Neural progenitor cell (in vitro differentiated cells): Measurements from ENCODE around the gene C1QL2. TPM values are rescaled to one million over a fixed set of nuclear protein-coding genes. Genes with fewer than 3 reads are reported as not detected.

Source experiments
- DNase-seq: peaks from one replicate; pipeline ENCODE4 v3.0.0-alpha.2; 2016; ENCODE audit warnings: low spot score
- H2AFZ ChIP-seq: fragments of 200-600 bp; sonication (generic); replicated peaks from 2 replicates; pipeline ENCODE4 v1.6.1; 2016; ENCODE audit warnings: antibody characterized with exemption
- H3F3A ChIP-seq: fragments of 200-600 bp; sonication (generic); 2 replicates; pipeline ENCODE4 v1.6.1; 2016; ENCODE audit warnings: antibody characterized with exemption, low read depth
- H3K27ac ChIP-seq: fragments of 200-600 bp; sonication (generic); 2 replicates; pipeline ENCODE4 v1.5.1; 2016; ENCODE audit warnings: mild to moderate bottlenecking
- H3K27me3 ChIP-seq: fragments of 200-600 bp; sonication (generic); 2 replicates; pipeline ENCODE4 v1.6.1; 2016; ENCODE audit warnings: mild to moderate bottlenecking, moderate library complexity
- H3K36me3 ChIP-seq: fragments of 200-600 bp; sonication (generic); 2 replicates; pipeline ENCODE4 v1.5.1; 2016
- H3K4me1 ChIP-seq: fragments of 200-600 bp; sonication (generic); 2 replicates; pipeline ENCODE4 v1.6.1; 2016; ENCODE audit warnings: mixed run types
- H3K4me2 ChIP-seq: fragments of 200-600 bp; sonication (generic); 2 replicates; pipeline ENCODE4 v1.6.1; 2016
- H3K4me3 ChIP-seq: fragments of 200-600 bp; sonication (generic); 2 replicates; pipeline ENCODE4 v1.5.1; 2016
- H3K79me2 ChIP-seq: fragments of 200-600 bp; sonication (generic); 2 replicates; pipeline ENCODE4 v1.6.1; 2016; ENCODE audit warnings: low read depth
- H3K9ac ChIP-seq: fragments of 200-600 bp; sonication (generic); 2 replicates; pipeline ENCODE4 v1.6.1; 2016
- H3K9me3 ChIP-seq: fragments of 200-600 bp; sonication (generic); 2 replicates; pipeline ENCODE4 v1.5.1; 2016; ENCODE audit warnings: low read depth
- H4K20me1 ChIP-seq: fragments of 200-600 bp; sonication (generic); 2 replicates; pipeline ENCODE4 v1.6.1; 2016; ENCODE audit warnings: low read depth
- H3K27ac Mint-ChIP-seq: 3 replicates; pipeline ENCODE4 v1.8.0; 2021; ENCODE audit warnings: mixed read lengths
- H3K27me3 Mint-ChIP-seq: 2 replicates; pipeline ENCODE4 v1.8.0; 2022; ENCODE audit warnings: low read depth, mild to moderate bottlenecking, inconsistent platforms, moderate library complexity, mixed read lengths; ENCODE audit not compliant: insufficient read depth
- H3K36me3 Mint-ChIP-seq: 3 replicates; pipeline ENCODE4 v1.8.0; 2021; ENCODE audit warnings: mixed read lengths
- H3K4me1 Mint-ChIP-seq: 3 replicates; pipeline ENCODE4 v1.8.0; 2021; ENCODE audit warnings: mixed read lengths
- H3K4me3 Mint-ChIP-seq: 3 replicates; pipeline ENCODE4 v1.8.0; 2021; ENCODE audit warnings: mild to moderate bottlenecking, moderate library complexity, mixed read lengths
- H3K9me3 Mint-ChIP-seq: 3 replicates; pipeline ENCODE4 v1.8.0; 2020; ENCODE audit warnings: mixed read lengths
- CTCF ChIP-seq: fragments of 200-600 bp; sonication (generic); IDR thresholded peaks from 2 replicates; pipeline ENCODE4 v1.5.1; 2017; ENCODE audit warnings: antibody characterized with exemption, mild to moderate bottlenecking
- EZH2 ChIP-seq: fragments of 200-600 bp; sonication (generic); IDR thresholded peaks from 2 replicates; pipeline ENCODE4 v1.6.1; 2017; ENCODE audit warnings: antibody characterized with exemption, mild to moderate bottlenecking, moderate library complexity
- EZH2phosphoT487 ChIP-seq: fragments of 200-600 bp; sonication (generic); IDR thresholded peaks from 2 replicates; pipeline ENCODE4 v1.6.1; 2017; ENCODE audit warnings: antibody characterized with exemption
- total RNA-seq: library from RNA; depleted of rRNA; stranded (reverse); fragments of >200 nt; gene quantifications from 2 replicates; pipeline ENCODE4 v1.2.3, GENCODE V29; 2015; ENCODE audit warnings: low replicate concordance

C1QL2 gene
- total RNA-seq, 1 donor from 2014 or later: not detected

- H3K4me2 ChIP-seq: peak overlapping the region; percentile 74
These were observed 2.9 kb downstream of the C1QL2 start for GRCh38 chr2:119155633-119156032.

GRCh38 chr2:119154076-119154475 lies 4.5 kb downstream of the C1QL2 start:
- Mint-ChIP-seq H3K9me3 (no peaks in the 10 kb centered on the region), H3K4me1 (peaks cover 9% of the 10 kb centered on the region), H3K27ac (no peak overlapping the region), H3K36me3 (no peaks in the 10 kb centered on the region), H3K4me3 (no peak overlapping the region), H3K27me3 (peaks cover 56% of the 10 kb centered on the region)
- Histone ChIP-seq H3K4me1 (peaks cover 19% of the 10 kb centered on the region), H2AFZ (no peak overlapping the region), H3K36me3 (no peaks in the 10 kb centered on the region), H3K79me2 (no peaks in the 10 kb centered on the region), H3K9ac (no peak overlapping the region), H3F3A (peaks cover 29% of the 10 kb centered on the region), H4K20me1 (peaks cover 20% of the 10 kb centered on the region), H3K4me3 (no peak overlapping the region), H3K27me3 (peaks cover 42% of the 10 kb centered on the region), H3K27ac (no peak overlapping the region), H3K9me3 (no peaks in the 10 kb centered on the region), H3K4me2 (no peak overlapping the region)
- no peak for TF ChIP-seq EZH2
- TF ChIP-seq CTCF: no peak
- TF ChIP-seq EZH2phosphoT487: no peak
- no peak for DNase-seq

More at GRCh38 chr2:119155633-119156032, 2.9 kb downstream of the C1QL2 start:
- Histone ChIP-seq H3K4me1 (peaks cover 19% of the 10 kb centered on the region), H3K9ac (no peak overlapping the region), H4K20me1 (peaks cover 23% of the 10 kb centered on the region), H3F3A (peaks cover 29% of the 10 kb centered on the region), H3K9me3 (no peaks in the 10 kb centered on the region), H3K79me2 (no peaks in the 10 kb centered on the region), H3K36me3 (no peaks in the 10 kb centered on the region), H2AFZ (peak overlapping the region; percentile 94), H3K4me3 (peak overlapping the region; percentile 50), H3K27me3 (peaks cover 57% of the 10 kb centered on the region), H3K27ac (no peak overlapping the region)
- Mint-ChIP-seq H3K36me3 (no peaks in the 10 kb centered on the region), H3K4me3 (no peak overlapping the region), H3K4me1 (peaks cover 9% of the 10 kb centered on the region), H3K9me3 (no peaks in the 10 kb centered on the region), H3K27me3 (peaks cover 70% of the 10 kb centered on the region), H3K27ac (no peak overlapping the region)
- DNase-seq: peak; percentile 71
- TF ChIP-seq CTCF: no peak
- TF ChIP-seq EZH2phosphoT487: no peak
- no peak for TF ChIP-seq EZH2

- Histone ChIP-seq H3K4me2 (no peak overlapping the region), H3K79me2 (no peaks in the 10 kb centered on the region), H4K20me1 (no peaks in the 10 kb centered on the region), H3K4me1 (peaks cover 6% of the 10 kb centered on the region), H3K27me3 (no peaks in the 10 kb centered on the region), H3K36me3 (no peaks in the 10 kb centered on the region), H2AFZ (no peak overlapping the region), H3F3A (peaks cover 10% of the 10 kb centered on the region), H3K9ac (no peak overlapping the region), H3K4me3 (no peak overlapping the region), H3K9me3 (no peaks in the 10 kb centered on the region), H3K27ac (no peak overlapping the region)
- H3K27ac Mint-ChIP-seq: no peak overlapping the region
- no peak for DNase-seq
- TF ChIP-seq EZH2phosphoT487 (no peak), EZH2 (no peak), CTCF (no peak)
- no peaks in the 10 kb centered on the region for H3K4me1 Mint-ChIP-seq
- H3K36me3 Mint-ChIP-seq: no peaks in the 10 kb centered on the region
- peaks cover 24% of the 10 kb centered on the region for H3K27me3 Mint-ChIP-seq
- no peak overlapping the region for H3K4me3 Mint-ChIP-seq
- no peaks in the 10 kb centered on the region for H3K9me3 Mint-ChIP-seq
These were observed 8.9 kb downstream of the C1QL2 start for GRCh38 chr2:119149611-119150010.
